HepG2 (cell line): ENCODE data around the gene AP4S1. TPM values are rescaled to one million over a fixed set of nuclear protein-coding genes. Genes with fewer than 3 reads are reported as not detected.
A peak's percentile ranks its signal among the peaks of the same experiment; 100 is the strongest.

Experiments used
- BORCS8-MEF2B ChIP-seq: sonication (generic); formaldehyde crosslinking; IDR thresholded peaks from 2 replicates; pipeline ENCODE4 v1.8.0; 2022; ENCODE audit warnings: mild to moderate bottlenecking, missing genetic modification reagents
- CHD2 ChIP-seq: IDR thresholded peaks from 2 replicates; pipeline ENCODE4 v1.6.1; 2011; ENCODE audit warnings: low read depth, low read length, improper control_type of control experiment
- FOXP1 ChIP-seq, 2 experiments: fragments of 450-650 bp in 1 of 2; IDR thresholded peaks; 2 replicates each; pipeline ENCODE4 v1.6.1; 2017 to 2018; ENCODE audit warnings: antibody characterized with exemption in 1 of 2
- MED13 ChIP-seq: sonication (generic); formaldehyde crosslinking; IDR thresholded peaks from 2 replicates; pipeline ENCODE4 v1.5.0; 2020; ENCODE audit warnings: missing genetic modification reagents
- SMARCC2 ChIP-seq: fragments of 450-650 bp; IDR thresholded peaks from 2 replicates; pipeline ENCODE4 v1.6.1; 2017; ENCODE audit warnings: antibody characterized with exemption, mild to moderate bottlenecking
- YEATS4 ChIP-seq: sonication (generic); formaldehyde crosslinking; IDR thresholded peaks from 2 replicates; pipeline ENCODE4 v1.4.0; 2020; ENCODE audit warnings: missing genetic modification reagents, borderline replicate concordance
- ZBTB3 ChIP-seq: sonication (generic); formaldehyde crosslinking; IDR thresholded peaks from 2 replicates; pipeline ENCODE4 v1.4.0; 2020; ENCODE audit warnings: low read depth, mild to moderate bottlenecking, moderate library complexity, missing genetic modification reagents, borderline replicate concordance
- ZNF282 ChIP-seq: fragments of 450-650 bp; IDR thresholded peaks from 2 replicates; pipeline ENCODE4 v1.6.1; 2018; ENCODE audit not compliant: partially characterized antibody
- ZNF350 ChIP-seq: sonication (generic); formaldehyde crosslinking; IDR thresholded peaks from 2 replicates; pipeline ENCODE4 v1.4.0; 2020; ENCODE audit warnings: mild to moderate bottlenecking, low read depth, missing genetic modification reagents, borderline replicate concordance
- ZNF562 ChIP-seq: sonication (generic); formaldehyde crosslinking; IDR thresholded peaks from 2 replicates; pipeline ENCODE4 v1.8.0; 2022; ENCODE audit warnings: missing genetic modification reagents, borderline replicate concordance
- ZNF749 ChIP-seq: sonication (generic); formaldehyde crosslinking; IDR thresholded peaks from 2 replicates; pipeline ENCODE4 v1.8.0; 2022; ENCODE audit warnings: mild to moderate bottlenecking, missing genetic modification reagents, moderate library complexity, borderline replicate concordance
- ZNF75D ChIP-seq: sonication (generic); formaldehyde crosslinking; IDR thresholded peaks from 2 replicates; pipeline ENCODE4 v1.8.1; 2023; ENCODE audit warnings: missing genetic modification reagents, mild to moderate bottlenecking, borderline replicate concordance
- ZNF792 ChIP-seq: IDR thresholded peaks from 2 replicates; pipeline ENCODE4 v1.6.1; 2016
- polyA plus RNA-seq, 8 experiments: library from polyadenylated mRNA; depleted of rRNA in 3 of 8; stranded (reverse) in 7 of 8; unstranded in 1 of 8; fragments of >200 nt; fragmentation: Illumina TruSeq in 4 of 8; extraction: Trizol in 4 of 8; gene quantifications; 2 replicates each; pipeline versions ENCODE4 v1.2.1 to v1.2.3, GENCODE V29; 2011 to 2016; ENCODE audit warnings: low read depth in 4 of 8, missing spikeins in 1 of 8, mixed read lengths in 1 of 8; ENCODE audit not compliant: insufficient read depth in 1 of 8
- total RNA-seq, 5 experiments: library from RNA; depleted of rRNA; stranded (reverse); fragments of >200 nt; fragmentation: Illumina TruSeq; extraction: Trizol; gene quantifications; 2 replicates each; pipeline ENCODE4 v1.2.3, GENCODE V29; 2016; ENCODE audit warnings: low read depth in 1 of 5
- TF ChIP-seq, protein P1 (sequence below): sonication (generic); formaldehyde crosslinking; IDR thresholded peaks from 2 replicates; pipeline ENCODE4 v1.4.0; 2020; ENCODE audit warnings: missing genetic modification reagents, borderline replicate concordance
- TF ChIP-seq, protein P2 (sequence below): IDR thresholded peaks from 2 replicates; pipeline ENCODE4 v1.6.1; 2012; ENCODE audit warnings: low read length, improper control_type of control experiment
- TF ChIP-seq, protein P3 (sequence below): sonication (generic); formaldehyde crosslinking; conservative IDR thresholded peaks from 2 replicates; pipeline ENCODE4 v1.4.0; 2020; ENCODE audit warnings: mild to moderate bottlenecking, missing genetic modification reagents, moderate library complexity
- TF ChIP-seq, protein P4 (sequence below): IDR thresholded peaks from 2 replicates; pipeline ENCODE4 v1.6.1; 2016

Gene AP4S1
- total and polyA plus RNA-seq, 2 of the 13 experiments (the other 11 are each of a cell fraction or from before 2014, with no cell fraction given), result 3.9 to 21.1 TPM

DNA sequence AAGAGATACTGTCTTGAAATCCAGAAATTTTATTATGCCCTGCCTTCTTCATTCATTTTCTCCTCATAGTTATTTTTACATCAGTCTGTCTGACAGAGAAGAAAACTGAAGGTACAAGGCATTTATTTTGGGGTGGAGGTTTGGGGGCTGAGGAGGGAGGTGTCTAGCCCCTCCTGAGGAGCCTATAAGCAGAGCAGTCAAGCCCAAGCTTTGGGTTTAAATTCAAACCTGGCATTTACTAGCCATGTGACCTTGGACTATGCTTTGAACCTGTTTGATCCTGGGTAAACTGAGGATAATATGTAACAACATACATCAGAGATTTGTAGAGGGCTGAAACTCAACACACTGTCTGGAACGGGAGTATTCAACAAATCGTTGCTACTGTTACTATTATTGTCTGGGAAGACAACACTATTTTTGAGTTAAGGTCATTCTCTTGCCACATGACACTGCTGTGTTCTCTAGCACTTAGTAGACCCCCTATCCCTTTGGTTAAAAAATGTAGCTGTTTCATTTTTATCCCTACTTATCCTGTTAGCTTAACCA lies 66.8 kb downstream of the AP4S1 start (continued):
- TF ChIP-seq, protein P1, sequence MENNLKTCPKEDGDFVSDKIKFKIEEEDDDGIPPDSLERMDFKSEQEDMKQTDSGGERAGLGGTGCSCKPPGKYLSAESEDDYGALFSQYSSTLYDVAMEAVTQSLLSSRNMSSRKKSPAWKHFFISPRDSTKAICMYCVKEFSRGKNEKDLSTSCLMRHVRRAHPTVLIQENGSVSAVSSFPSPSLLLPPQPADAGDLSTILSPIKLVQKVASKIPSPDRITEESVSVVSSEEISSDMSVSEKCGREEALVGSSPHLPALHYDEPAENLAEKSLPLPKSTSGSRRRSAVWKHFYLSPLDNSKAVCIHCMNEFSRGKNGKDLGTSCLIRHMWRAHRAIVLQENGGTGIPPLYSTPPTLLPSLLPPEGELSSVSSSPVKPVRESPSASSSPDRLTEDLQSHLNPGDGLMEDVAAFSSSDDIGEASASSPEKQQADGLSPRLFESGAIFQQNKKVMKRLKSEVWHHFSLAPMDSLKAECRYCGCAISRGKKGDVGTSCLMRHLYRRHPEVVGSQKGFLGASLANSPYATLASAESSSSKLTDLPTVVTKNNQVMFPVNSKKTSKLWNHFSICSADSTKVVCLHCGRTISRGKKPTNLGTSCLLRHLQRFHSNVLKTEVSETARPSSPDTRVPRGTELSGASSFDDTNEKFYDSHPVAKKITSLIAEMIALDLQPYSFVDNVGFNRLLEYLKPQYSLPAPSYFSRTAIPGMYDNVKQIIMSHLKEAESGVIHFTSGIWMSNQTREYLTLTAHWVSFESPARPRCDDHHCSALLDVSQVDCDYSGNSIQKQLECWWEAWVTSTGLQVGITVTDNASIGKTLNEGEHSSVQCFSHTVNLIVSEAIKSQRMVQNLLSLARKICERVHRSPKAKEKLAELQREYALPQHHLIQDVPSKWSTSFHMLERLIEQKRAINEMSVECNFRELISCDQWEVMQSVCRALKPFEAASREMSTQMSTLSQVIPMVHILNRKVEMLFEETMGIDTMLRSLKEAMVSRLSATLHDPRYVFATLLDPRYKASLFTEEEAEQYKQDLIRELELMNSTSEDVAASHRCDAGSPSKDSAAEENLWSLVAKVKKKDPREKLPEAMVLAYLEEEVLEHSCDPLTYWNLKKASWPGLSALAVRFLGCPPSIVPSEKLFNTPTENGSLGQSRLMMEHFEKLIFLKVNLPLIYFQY (CRISPR knock-in tag), result 0 out of 2 replicates have a peak, but pooled peaks have one; percentile 46
- TF ChIP-seq CHD2 (no peak), ZNF350 (CRISPR knock-in tag) (no peak), BORCS8-MEF2B (no peak), SMARCC2 (no peak), ZNF562 (CRISPR knock-in tag) (no peak), YEATS4 (no peak), ZBTB3 (CRISPR knock-in tag) (no peak), MED13 (CRISPR knock-in tag) (no peak), ZNF749 (CRISPR knock-in tag) (no peak), ZNF792 (CRISPR knock-in tag) (peak; percentile 49; the same call in 1 of the 2 replicates), FOXP1 (IDR thresholded peaks at IDR 0.05) (no peak), FOXP1 (CRISPR knock-in tag; IDR thresholded peaks at IDR 0.05) (peak; percentile 24; the same call in 1 of the 2 replicates), ZNF282 (no peak), ZNF75D (CRISPR knock-in tag) (no peak)
- TF ChIP-seq, protein P2, sequence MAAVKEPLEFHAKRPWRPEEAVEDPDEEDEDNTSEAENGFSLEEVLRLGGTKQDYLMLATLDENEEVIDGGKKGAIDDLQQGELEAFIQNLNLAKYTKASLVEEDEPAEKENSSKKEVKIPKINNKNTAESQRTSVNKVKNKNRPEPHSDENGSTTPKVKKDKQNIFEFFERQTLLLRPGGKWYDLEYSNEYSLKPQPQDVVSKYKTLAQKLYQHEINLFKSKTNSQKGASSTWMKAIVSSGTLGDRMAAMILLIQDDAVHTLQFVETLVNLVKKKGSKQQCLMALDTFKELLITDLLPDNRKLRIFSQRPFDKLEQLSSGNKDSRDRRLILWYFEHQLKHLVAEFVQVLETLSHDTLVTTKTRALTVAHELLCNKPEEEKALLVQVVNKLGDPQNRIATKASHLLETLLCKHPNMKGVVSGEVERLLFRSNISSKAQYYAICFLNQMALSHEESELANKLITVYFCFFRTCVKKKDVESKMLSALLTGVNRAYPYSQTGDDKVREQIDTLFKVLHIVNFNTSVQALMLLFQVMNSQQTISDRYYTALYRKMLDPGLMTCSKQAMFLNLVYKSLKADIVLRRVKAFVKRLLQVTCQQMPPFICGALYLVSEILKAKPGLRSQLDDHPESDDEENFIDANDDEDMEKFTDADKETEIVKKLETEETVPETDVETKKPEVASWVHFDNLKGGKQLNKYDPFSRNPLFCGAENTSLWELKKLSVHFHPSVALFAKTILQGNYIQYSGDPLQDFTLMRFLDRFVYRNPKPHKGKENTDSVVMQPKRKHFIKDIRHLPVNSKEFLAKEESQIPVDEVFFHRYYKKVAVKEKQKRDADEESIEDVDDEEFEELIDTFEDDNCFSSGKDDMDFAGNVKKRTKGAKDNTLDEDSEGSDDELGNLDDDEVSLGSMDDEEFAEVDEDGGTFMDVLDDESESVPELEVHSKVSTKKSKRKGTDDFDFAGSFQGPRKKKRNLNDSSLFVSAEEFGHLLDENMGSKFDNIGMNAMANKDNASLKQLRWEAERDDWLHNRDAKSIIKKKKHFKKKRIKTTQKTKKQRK, result no peak; the same call in 1 of the 2 replicates
- TF ChIP-seq, protein P3, sequence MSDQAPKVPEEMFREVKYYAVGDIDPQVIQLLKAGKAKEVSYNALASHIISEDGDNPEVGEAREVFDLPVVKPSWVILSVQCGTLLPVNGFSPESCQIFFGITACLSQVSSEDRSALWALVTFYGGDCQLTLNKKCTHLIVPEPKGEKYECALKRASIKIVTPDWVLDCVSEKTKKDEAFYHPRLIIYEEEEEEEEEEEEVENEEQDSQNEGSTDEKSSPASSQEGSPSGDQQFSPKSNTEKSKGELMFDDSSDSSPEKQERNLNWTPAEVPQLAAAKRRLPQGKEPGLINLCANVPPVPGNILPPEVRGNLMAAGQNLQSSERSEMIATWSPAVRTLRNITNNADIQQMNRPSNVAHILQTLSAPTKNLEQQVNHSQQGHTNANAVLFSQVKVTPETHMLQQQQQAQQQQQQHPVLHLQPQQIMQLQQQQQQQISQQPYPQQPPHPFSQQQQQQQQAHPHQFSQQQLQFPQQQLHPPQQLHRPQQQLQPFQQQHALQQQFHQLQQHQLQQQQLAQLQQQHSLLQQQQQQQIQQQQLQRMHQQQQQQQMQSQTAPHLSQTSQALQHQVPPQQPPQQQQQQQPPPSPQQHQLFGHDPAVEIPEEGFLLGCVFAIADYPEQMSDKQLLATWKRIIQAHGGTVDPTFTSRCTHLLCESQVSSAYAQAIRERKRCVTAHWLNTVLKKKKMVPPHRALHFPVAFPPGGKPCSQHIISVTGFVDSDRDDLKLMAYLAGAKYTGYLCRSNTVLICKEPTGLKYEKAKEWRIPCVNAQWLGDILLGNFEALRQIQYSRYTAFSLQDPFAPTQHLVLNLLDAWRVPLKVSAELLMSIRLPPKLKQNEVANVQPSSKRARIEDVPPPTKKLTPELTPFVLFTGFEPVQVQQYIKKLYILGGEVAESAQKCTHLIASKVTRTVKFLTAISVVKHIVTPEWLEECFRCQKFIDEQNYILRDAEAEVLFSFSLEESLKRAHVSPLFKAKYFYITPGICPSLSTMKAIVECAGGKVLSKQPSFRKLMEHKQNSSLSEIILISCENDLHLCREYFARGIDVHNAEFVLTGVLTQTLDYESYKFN (CRISPR knock-in tag), result peak; percentile 41; the same call in 1 of the 2 replicates
- TF ChIP-seq, protein P4, sequence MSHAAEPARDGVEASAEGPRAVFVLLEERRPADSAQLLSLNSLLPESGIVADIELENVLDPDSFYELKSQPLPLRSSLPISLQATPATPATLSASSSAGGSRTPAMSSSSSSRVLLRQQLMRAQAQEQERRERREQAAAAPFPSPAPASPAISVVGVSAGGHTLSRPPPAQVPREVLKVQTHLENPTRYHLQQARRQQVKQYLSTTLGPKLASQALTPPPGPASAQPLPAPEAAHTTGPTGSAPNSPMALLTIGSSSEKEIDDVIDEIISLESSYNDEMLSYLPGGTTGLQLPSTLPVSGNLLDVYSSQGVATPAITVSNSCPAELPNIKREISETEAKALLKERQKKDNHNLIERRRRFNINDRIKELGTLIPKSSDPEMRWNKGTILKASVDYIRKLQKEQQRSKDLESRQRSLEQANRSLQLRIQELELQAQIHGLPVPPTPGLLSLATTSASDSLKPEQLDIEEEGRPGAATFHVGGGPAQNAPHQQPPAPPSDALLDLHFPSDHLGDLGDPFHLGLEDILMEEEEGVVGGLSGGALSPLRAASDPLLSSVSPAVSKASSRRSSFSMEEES (CRISPR knock-in tag), result peak; percentile 34; the same call in 1 of the 2 replicates
